HFF-Myc (cell line): ENCODE measurements around the gene COA5.

Experiments
- DNase-seq: peaks from one replicate; pipeline ENCODE4 v3.0.0-alpha.2; 2011; ENCODE audit warnings: low read depth; ENCODE audit errors: extremely low read depth
- H3K4me3 ChIP-seq: replicated peaks from 2 replicates; pipeline ENCODE4 v1.5.1; 2011; ENCODE audit warnings: low read depth, mild to moderate bottlenecking, control low read depth, low read length
- TF ChIP-seq, protein P1 (sequence below): IDR thresholded peaks from 2 replicates; pipeline ENCODE4 v1.5.1; 2012; ENCODE audit warnings: mild to moderate bottlenecking, low read depth, low read length, control low read depth; ENCODE audit errors: missing control alignments

Gene COA5

GRCh38 chr2:98569197-98569793 lies 39.0 kb downstream of the COA5 start:
- H3K4me3 ChIP-seq, result no peak overlapping the region
- no peak for DNase-seq
- TF ChIP-seq, protein P1, sequence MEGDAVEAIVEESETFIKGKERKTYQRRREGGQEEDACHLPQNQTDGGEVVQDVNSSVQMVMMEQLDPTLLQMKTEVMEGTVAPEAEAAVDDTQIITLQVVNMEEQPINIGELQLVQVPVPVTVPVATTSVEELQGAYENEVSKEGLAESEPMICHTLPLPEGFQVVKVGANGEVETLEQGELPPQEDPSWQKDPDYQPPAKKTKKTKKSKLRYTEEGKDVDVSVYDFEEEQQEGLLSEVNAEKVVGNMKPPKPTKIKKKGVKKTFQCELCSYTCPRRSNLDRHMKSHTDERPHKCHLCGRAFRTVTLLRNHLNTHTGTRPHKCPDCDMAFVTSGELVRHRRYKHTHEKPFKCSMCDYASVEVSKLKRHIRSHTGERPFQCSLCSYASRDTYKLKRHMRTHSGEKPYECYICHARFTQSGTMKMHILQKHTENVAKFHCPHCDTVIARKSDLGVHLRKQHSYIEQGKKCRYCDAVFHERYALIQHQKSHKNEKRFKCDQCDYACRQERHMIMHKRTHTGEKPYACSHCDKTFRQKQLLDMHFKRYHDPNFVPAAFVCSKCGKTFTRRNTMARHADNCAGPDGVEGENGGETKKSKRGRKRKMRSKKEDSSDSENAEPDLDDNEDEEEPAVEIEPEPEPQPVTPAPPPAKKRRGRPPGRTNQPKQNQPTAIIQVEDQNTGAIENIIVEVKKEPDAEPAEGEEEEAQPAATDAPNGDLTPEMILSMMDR, result peak; percentile 99

DNA sequence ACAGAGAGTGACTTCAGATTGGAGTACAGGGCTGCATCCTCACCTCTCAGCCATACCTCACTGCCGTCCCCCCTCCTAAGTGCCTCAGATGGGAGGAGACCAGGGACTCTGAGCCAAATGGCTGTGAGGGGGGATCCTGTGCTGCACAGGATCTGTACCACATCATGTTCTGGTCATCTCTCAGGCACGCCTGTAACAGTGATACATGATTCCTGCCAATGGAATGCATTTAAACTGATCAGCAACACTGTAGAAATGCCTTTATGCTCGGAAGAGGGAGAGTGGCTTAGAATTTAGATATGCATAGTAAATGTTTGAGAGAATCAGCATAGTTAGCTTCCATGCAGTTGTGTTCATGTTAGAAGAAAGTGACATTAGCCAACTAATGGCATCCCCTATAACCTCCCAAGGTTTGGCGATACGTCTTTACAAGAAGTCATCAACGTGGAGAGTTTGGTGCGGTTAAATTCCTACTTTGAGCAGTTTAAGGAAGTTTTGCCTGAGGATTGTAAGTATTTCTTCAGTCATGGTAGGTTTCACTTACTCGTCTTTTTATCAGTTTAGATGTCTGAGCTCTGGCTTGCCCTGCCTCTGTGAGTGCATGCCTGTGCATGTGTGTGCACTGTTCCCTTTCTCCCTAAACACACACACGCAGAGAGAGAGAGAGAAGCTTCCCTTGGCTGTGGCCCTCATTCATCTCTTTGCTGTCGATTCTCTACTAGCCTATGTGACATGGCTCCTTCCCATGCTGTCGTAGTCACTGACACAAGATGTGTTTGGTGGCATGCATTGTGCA lies 40.0 kb downstream of the COA5 start:
- TF ChIP-seq, protein P1, result no peak
- no peak for DNase-seq

GRCh38 chr2:98565941-98566340 lies 42.4 kb downstream of the COA5 start:
- H3K4me3 ChIP-seq, result no peak overlapping the region
- DNase-seq, result no peak
- TF ChIP-seq, protein P1, result no peak

More for the DNA sequence above, 40.0 kb downstream of the COA5 start:
- H3K4me3 ChIP-seq, result no peak overlapping the region

DNA sequence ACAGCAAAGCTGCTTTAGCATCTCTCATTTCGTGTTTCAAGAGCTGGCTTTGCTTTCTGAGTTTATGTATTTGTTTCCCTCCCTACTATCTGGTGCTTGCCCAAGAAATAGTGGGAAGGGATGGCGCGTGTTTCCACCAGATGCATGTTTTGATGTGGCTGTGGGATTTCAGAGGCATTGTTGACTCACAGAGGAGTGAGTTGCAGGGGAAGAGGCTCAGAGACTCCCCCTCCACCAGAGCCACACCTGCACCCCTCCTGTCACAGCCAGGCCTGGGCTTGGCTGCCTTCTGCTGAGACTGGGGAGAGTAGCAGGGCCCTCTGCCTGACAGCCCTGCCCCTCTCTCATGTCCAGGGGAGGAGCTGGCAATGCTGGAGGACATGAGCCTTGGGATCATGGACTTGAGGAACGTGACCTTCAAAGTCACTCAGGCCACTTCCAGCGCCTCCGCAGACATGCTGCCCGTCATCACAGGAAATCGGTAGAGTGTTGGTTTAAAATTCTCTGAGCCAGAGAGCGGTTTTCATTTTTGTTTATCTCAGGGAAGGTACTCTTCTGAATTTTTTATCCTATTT lies 42.9 kb downstream of the COA5 start:
- no peak for DNase-seq
- no peak overlapping the region for H3K4me3 ChIP-seq
- TF ChIP-seq, protein P1, result no peak

DNA sequence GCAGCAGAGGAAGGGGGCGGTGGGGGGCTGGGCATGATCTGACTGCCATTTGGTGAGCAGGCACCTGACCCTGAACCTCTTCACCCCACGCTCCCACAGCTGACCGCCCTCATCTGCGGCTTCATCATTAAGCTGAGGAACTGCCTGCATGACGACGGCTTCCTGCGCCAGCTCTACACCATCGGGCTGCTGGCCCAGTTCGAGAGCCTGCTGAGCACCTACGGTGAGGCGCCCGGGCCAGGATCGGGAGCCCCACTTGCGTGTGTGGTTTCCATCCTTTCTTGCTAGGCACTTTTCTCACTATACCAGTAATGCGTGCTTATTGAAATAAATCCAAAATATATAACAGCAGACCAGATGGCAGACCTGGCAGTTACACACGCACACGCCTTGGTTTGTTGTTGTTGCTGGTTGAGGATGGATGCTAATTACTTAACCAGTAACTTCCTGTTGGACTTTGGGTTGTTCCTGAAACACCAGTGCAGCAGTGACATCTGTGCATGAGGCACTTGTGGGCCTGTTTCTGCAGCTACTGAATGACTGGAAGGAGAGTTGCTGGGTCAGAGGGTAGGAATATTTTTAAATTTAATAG lies 43.7 kb downstream of the COA5 start:
- no peak overlapping the region for H3K4me3 ChIP-seq
- DNase-seq, result no peak
- TF ChIP-seq, protein P1, result no peak

GRCh38 chr2:98563394-98563793 lies 44.9 kb downstream of the COA5 start:
- H3K4me3 ChIP-seq, result no peak overlapping the region
- TF ChIP-seq, protein P1, result no peak
- DNase-seq, result no peak
